Heart left ventricle (tissue), 16 donors: ENCODE measurements around the gene CC2D2A. TPM values are rescaled to one million over a fixed set of nuclear protein-coding genes. Genes with fewer than 3 reads are reported as not detected.

Experiments used
- ATAC-seq, 4 donors: fragments of 200-7000 bp; cut with Tn5 transposase; one replicate each; pipeline ENCODE4 v1.9.1; 2020 to 2022; ENCODE audit warnings: moderate library complexity in 4 of 4, mild to moderate bottlenecking in 3 of 4, moderate number of reproducible peaks in 1 of 4
- DNase-seq, 5 donors: peaks; one replicate each; pipeline ENCODE4 v3.0.0-alpha.2; 2020
- H3K27ac ChIP-seq, 12 donors: fragments of 200-600 bp; sonication (generic) in 4 of 12; one replicate each; pipeline versions ENCODE4 v1.5.0 to v1.8.0; 2016 to 2022; ENCODE audit warnings: mild to moderate bottlenecking in 2 of 12
- H3K27me3 ChIP-seq, 9 donors: fragments of 200-600 bp; sonication (generic) in 2 of 9; one replicate each; pipeline versions ENCODE4 v1.5.1 to v1.8.0; 2016 to 2022; ENCODE audit warnings: mild to moderate bottlenecking in 3 of 9
- H3K36me3 ChIP-seq, 9 donors: fragments of 200-600 bp; sonication (generic) in 2 of 9; one replicate each; pipeline versions ENCODE4 v1.5.0 to v1.8.0; 2018 to 2022; ENCODE audit warnings: mild to moderate bottlenecking in 2 of 9
- H3K4me1 ChIP-seq, 12 donors: fragments of 200-600 bp; sonication (generic) in 4 of 12; one replicate each; pipeline versions ENCODE4 v1.5.0 to v1.8.0; 2016 to 2022; ENCODE audit warnings: mild to moderate bottlenecking in 3 of 12
- H3K4me3 ChIP-seq, 12 donors: fragments of 200-600 bp; sonication (generic) in 4 of 12; one replicate each; pipeline versions ENCODE4 v1.5.0 to v1.8.0; 2017 to 2022; ENCODE audit warnings: mild to moderate bottlenecking in 9 of 12, moderate library complexity in 4 of 12
- H3K9me3 ChIP-seq, 12 donors: fragments of 200-600 bp; sonication (generic) in 4 of 12; one replicate each; pipeline versions ENCODE4 v1.5.0 to v1.8.0; 2016 to 2022; ENCODE audit warnings: mild to moderate bottlenecking in 1 of 12
- CTCF ChIP-seq, 12 donors: fragments of 200-600 bp; sonication (generic) in 4 of 12; IDR thresholded peaks; one replicate each; pipeline versions ENCODE4 v1.5.0 to v1.8.0; 2018 to 2022; ENCODE audit warnings: antibody characterized with exemption in 12 of 12, mild to moderate bottlenecking in 5 of 12
- POLR2A ChIP-seq, 2 donors: fragments of 450-650 bp; IDR thresholded peaks; one replicate each; pipeline ENCODE4 v1.6.1; 2017; ENCODE audit warnings: antibody characterized with exemption in 2 of 2, mild to moderate bottlenecking in 2 of 2, moderate library complexity in 2 of 2
- WGBS, 4 donors: extraction: QIAGEN DNeasy Blood & Tissue Kit in 2 of 4; methylation state at CpG; one replicate each; pipeline versions ENCODE4 v1.1.5 to v1.1.7; 2013 to 2018; 5-methylcytosine and 5-hydroxymethylcytosine counted together
- intact Hi-C, 10 donors: fragments of 100-400 bp; cut with DNase I; formaldehyde crosslinking; loops; one replicate each; pipeline versions ENCODE4 v1.11.1 to v1.14.2; 2022
- polyA plus RNA-seq, 2 donors: library from polyadenylated mRNA; stranded (reverse); fragments of 200-250 nt; gene quantifications; one replicate each; pipeline ENCODE4 v1.2.3, GENCODE V29; 2013
- total RNA-seq, 9 donors: library from RNA; depleted of rRNA in 2 of 9; stranded (reverse); fragments of >200 nt in 2 of 9; fragmentation: NEBNext Ultra II Directional in 3 of 9; extraction: Animal tissue kit (Norgen Biotek cat#: 25700) in 3 of 9; gene quantifications; one replicate each; pipeline versions ENCODE4 v1.1.0 to v1.2.4, GENCODE V29; 2016 to 2023
- donor health status: ischemic (EF 13 %, LVEDD 7.1; RV severe dilation, severe dysfunction).
- donor health status: healthy with polysubstance abuse.
- donor health status: DM: no; HTN: yes; CAD: no.
- donor health status: DM: no; HTN: no; CAD: no.
- donor health status: ischemic (EF 25% LVEDD 6.9; RV normal size, moderate dysfunction).
- donor health status: ischemic (EF 25% LVEDD 5.7; RV mildly dilated, moderate dysfunction).
- donor health status: healthy.
- donor health status: DM: yes; HTN: yes; CAD: no.
- donor health status: ischemic (EF 35%, LVEDD 5.7; RV mildly dilated, moderate dysfunction).
- donor health status: nonischemic (EF 11% LVEDD 7.7; RV severe dilation, severe dysfunction).
- donor health status: DM: yes; HTN: yes; CAD: no.
- donor health status: PGD.
- donor health status: ischemic (EF 29% LVEDD 5.4; RV normal size, mild dysfunction).
- donor health status: nonischemic (EF 23%, LVEDD 6.1; RV moderate dilation, normal function).

Gene CC2D2A
- total and polyA plus RNA-seq, 11 donors = 3.1 to 14.4 (median 8.4) TPM

- no peak overlapping the region for H3K4me3 ChIP-seq
- peak in 1 of 4 donors; percentile 32 for ATAC-seq
- H3K9me3 ChIP-seq = no peaks in the 10 kb centered on the region
- intact Hi-C loops = no loop called here
- peaks cover 0 to 17% (median 1%) of the 10 kb centered on the region in 12 donors for H3K4me1 ChIP-seq
- TF ChIP-seq CTCF (IDR thresholded peaks at IDR 0.05) (no peak), POLR2A (IDR thresholded peaks at IDR 0.05) (no peak)
- H3K27me3 ChIP-seq = no peaks in the 10 kb centered on the region
- no peak for DNase-seq
- 79 to 84% (median 81%) methylated on average over 6 of the region's 6 CpGs for WGBS, 4 donors
- peaks cover 0 to 61% (median 7%) of the 10 kb centered on the region in 9 donors for H3K36me3 ChIP-seq
- H3K27ac ChIP-seq = no peak overlapping the region
Observed at GRCh38 chr4:15543537-15544247, 74.0 kb downstream of the CC2D2A start.

GRCh38 chr4:15544248-15544729 is 74.6 kb downstream of the CC2D2A start:
- Histone ChIP-seq H3K27ac (no peak overlapping the region), H3K4me3 (no peak overlapping the region), H3K36me3 (peaks cover 0 to 58% (median 6%) of the 10 kb centered on the region in 9 donors), H3K9me3 (no peaks in the 10 kb centered on the region), H3K27me3 (no peaks in the 10 kb centered on the region), H3K4me1 (peaks cover 0 to 17% (median 1%) of the 10 kb centered on the region in 12 donors)
- ATAC-seq (no peak), DNase-seq (no peak)
- 69 to 91% (median 80%) methylated on average over 1 of the region's 1 CpG for WGBS, 4 donors
- intact Hi-C loops = no loop called here
- TF ChIP-seq CTCF (IDR thresholded peaks at IDR 0.05) (no peak), POLR2A (IDR thresholded peaks at IDR 0.05) (no peak)

- Histone ChIP-seq H3K4me1 (peaks cover 0 to 17% (median 1%) of the 10 kb centered on the region in 12 donors), H3K27ac (no peak overlapping the region), H3K9me3 (no peaks in the 10 kb centered on the region), H3K36me3 (peaks cover 0 to 53% (median 4%) of the 10 kb centered on the region in 9 donors), H3K27me3 (no peaks in the 10 kb centered on the region), H3K4me3 (no peak overlapping the region)
- intact Hi-C loops = no loop called here
- DNase-seq = no peak
- TF ChIP-seq POLR2A (IDR thresholded peaks at IDR 0.05) (no peak), CTCF (IDR thresholded peaks at IDR 0.05) (no peak)
- no peak for ATAC-seq
- WGBS, 4 donors = 94 to 96% (median 95%) methylated on average over 2 of the region's 2 CpGs
Observed at GRCh38 chr4:15545371-15545770, 75.7 kb downstream of the CC2D2A start.

- intact Hi-C loops = no loop called here
- H3K27me3 ChIP-seq = no peaks in the 10 kb centered on the region
- peaks cover 0 to 16% (median 1%) of the 10 kb centered on the region in 12 donors for H3K4me1 ChIP-seq
- no peak overlapping the region for H3K27ac ChIP-seq
- TF ChIP-seq POLR2A (IDR thresholded peaks at IDR 0.05) (no peak), CTCF (IDR thresholded peaks at IDR 0.05) (no peak)
- no peak for ATAC-seq
- H3K4me3 ChIP-seq = no peak overlapping the region
- WGBS, 4 donors = 74 to 80% (median 78%) methylated on average over 3 of the region's 3 CpGs
- H3K36me3 ChIP-seq = peaks cover 0 to 41% (median 0%) of the 10 kb centered on the region in 9 donors
- no peak for DNase-seq
- H3K9me3 ChIP-seq = no peaks in the 10 kb centered on the region
Observed at GRCh38 chr4:15547392-15547791, 77.7 kb downstream of the CC2D2A start.
